ENCODE results near the gene EDNRA.

EDNRA gene

DNA sequence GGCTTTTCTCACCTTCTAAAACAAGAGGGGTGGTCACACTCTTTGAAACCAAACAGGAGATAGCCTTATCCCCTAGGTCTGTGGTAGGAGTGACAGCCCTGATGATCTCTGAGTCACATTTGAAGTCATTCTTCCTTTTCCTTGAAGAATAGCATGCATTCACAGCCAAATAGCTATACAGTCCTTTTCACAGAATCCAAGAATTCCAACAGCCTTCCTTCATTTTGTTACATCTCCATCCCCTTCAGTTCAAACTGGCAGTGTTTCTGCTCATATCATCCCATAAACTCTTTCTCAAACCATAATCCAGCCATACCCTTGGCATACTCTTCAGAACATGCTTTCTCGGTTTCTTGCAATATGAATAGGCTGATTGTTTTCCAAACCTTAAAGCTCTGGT is 103.0 kb downstream of the EDNRA start:
- peaks cover 11% of the 10 kb centered on the region for H3K9me3 ChIP-seq (ENCODE audit: severe bottlenecking)
- TF ChIP-seq, protein P1, sequence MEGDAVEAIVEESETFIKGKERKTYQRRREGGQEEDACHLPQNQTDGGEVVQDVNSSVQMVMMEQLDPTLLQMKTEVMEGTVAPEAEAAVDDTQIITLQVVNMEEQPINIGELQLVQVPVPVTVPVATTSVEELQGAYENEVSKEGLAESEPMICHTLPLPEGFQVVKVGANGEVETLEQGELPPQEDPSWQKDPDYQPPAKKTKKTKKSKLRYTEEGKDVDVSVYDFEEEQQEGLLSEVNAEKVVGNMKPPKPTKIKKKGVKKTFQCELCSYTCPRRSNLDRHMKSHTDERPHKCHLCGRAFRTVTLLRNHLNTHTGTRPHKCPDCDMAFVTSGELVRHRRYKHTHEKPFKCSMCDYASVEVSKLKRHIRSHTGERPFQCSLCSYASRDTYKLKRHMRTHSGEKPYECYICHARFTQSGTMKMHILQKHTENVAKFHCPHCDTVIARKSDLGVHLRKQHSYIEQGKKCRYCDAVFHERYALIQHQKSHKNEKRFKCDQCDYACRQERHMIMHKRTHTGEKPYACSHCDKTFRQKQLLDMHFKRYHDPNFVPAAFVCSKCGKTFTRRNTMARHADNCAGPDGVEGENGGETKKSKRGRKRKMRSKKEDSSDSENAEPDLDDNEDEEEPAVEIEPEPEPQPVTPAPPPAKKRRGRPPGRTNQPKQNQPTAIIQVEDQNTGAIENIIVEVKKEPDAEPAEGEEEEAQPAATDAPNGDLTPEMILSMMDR (IDR thresholded peaks at IDR 0.05; ENCODE audit: low read depth, low read length), result no peak
- H3K36me3 ChIP-seq, result no peaks in the 10 kb centered on the region
- no peak for DNase-seq
- H3K27me3 ChIP-seq (ENCODE audit: insufficient read depth, low read depth, severe bottlenecking), result no peaks in the 10 kb centered on the region
- H3K27ac ChIP-seq, result no peak overlapping the region
- no peak overlapping the region for H3K4me3 ChIP-seq (ENCODE audit: low read depth, low read length)

DNA sequence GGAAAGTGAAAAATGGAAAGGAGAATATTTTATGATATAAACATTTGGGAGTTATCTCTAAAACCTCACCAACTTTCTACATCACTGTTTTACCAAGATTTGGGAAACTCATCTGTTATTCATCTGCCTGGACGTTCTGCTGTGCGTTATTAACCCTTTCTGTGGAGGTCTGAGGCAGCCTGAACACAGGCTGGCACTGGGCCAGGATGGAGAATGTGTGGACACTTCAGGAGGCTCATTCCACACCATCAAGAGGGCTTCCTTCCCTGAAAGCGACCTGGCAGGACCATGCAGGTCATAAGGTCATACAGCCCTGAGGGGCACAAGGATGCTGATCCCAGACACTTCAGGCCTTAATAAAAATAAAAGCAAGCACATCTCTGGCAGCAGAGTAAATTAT is 105.1 kb downstream of the EDNRA start:
- H3K4me3 ChIP-seq (ENCODE audit: low read depth, low read length), result no peak overlapping the region
- no peaks in the 10 kb centered on the region for H3K27me3 ChIP-seq (ENCODE audit: insufficient read depth, low read depth, severe bottlenecking)
- TF ChIP-seq, protein P1 (IDR thresholded peaks at IDR 0.05; ENCODE audit: low read depth, low read length), result no peak
- H3K27ac ChIP-seq, result no peak overlapping the region
- no peaks in the 10 kb centered on the region for H3K36me3 ChIP-seq
- no peak for DNase-seq
- H3K9me3 ChIP-seq (ENCODE audit: severe bottlenecking), result peaks cover 11% of the 10 kb centered on the region

DNA sequence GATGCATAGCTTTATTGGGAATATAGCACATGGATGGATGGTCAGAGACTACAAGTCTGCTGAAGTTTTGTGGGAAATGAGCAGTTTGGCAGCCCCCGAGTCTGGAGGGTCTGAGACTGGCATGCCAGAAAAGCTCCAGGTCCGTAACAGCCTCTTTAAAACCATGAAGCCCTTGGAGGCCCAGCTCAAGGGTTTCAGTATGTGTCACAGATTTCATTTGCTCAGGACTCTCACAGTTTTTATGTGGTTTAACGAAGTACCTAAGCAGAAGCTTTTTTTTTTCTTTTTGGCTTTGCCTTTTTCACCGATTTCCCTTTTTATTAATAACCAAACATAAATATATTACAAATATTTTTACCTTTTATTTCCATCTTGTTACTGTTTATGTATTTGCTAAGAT is 105.7 kb downstream of the EDNRA start:
- Histone ChIP-seq H3K27me3 (ENCODE audit: insufficient read depth, low read depth, severe bottlenecking) (no peaks in the 10 kb centered on the region), H3K36me3 (no peaks in the 10 kb centered on the region), H3K27ac (no peak overlapping the region), H3K9me3 (ENCODE audit: severe bottlenecking) (peaks cover 11% of the 10 kb centered on the region), H3K4me3 (ENCODE audit: low read depth, low read length) (no peak overlapping the region)
- TF ChIP-seq, protein P1 (IDR thresholded peaks at IDR 0.05; ENCODE audit: low read depth, low read length), result no peak
- DNase-seq, result no peak

DNA sequence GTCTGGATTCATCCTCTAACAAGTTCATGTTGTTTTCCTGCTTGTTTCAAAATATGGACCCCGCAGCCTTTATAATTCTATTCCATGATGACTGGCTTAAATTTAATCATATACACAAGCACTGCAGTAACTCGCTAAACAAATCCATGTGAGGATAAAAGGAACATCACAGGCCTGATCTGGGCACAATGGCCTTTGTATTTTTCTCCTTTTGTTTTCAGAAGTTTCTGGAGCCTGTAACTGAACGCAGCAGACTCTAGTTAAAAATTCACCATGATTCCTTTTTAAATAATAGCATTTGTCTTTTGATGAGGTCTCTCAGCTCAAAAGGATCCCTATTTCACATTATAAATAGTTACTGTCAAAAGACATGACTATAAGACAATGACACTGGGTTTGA is 106.1 kb downstream of the EDNRA start:
- peaks cover 9% of the 10 kb centered on the region for H3K9me3 ChIP-seq (ENCODE audit: severe bottlenecking)
- DNase-seq, result no peak
- H3K4me3 ChIP-seq (ENCODE audit: low read depth, low read length), result no peak overlapping the region
- H3K27ac ChIP-seq, result no peak overlapping the region
- H3K27me3 ChIP-seq (ENCODE audit: insufficient read depth, low read depth, severe bottlenecking), result no peaks in the 10 kb centered on the region
- H3K36me3 ChIP-seq, result no peaks in the 10 kb centered on the region
- TF ChIP-seq, protein P1 (IDR thresholded peaks at IDR 0.05; ENCODE audit: low read depth, low read length), result no peak

DNA sequence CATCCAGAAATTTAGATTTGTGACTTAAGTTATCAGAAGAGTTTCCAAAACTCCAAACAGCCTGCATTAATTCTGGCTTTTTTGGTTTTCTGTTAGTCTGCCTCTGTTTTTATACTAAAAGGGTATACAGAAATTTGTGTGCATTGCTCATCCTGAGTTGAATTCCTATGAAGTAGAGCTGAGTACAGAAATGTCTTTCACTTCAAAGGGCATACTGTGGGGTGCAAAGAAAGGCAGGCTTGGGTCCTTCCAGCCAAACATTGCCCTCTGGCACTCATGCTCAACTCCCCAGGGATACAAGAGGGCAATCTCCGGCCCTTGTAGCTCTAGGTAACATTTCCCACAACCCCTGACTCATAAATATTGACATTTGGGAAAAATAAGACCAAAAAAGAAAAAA is 108.7 kb downstream of the EDNRA start:
- DNase-seq, result no peak
- Histone ChIP-seq H3K27ac (no peak overlapping the region), H3K27me3 (ENCODE audit: insufficient read depth, low read depth, severe bottlenecking) (no peaks in the 10 kb centered on the region), H3K4me3 (ENCODE audit: low read depth, low read length) (no peak overlapping the region), H3K36me3 (no peaks in the 10 kb centered on the region), H3K9me3 (ENCODE audit: severe bottlenecking) (peaks cover 2% of the 10 kb centered on the region)
- TF ChIP-seq, protein P1 (IDR thresholded peaks at IDR 0.05; ENCODE audit: low read depth, low read length), result no peak

DNA sequence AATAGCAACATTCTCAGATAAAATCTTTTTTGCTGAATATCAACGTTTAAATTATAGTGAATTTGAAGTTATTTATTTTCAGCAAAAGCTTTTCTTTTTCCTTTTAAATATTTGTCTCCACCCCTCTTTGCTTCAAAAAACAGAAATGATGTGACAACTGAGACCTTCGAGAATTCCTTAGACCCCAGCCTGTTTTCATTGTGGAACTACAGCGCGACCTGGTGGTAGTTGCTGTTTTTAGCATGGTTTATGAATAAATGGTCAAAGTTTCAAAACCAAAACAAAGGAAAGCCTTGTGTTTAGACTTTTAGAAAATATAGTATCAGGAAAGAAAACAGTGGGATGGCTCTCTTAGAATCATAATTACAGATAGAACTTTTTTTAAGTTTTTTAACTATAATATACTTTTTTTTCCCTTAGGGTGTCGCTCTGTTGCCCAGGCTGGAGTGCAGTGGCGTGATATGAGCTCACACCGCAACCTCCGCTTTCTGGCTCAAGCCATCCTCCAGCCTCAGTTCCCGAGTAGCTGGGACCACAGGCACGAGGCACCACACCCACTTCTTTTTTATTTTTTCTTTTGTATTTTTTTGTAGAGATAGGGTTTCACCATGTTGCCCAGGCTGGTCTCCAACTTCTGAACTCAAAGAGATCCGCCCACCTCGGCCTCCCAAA is 109.5 kb downstream of the EDNRA start:
- DNase-seq, result peak; percentile 73
- no peaks in the 10 kb centered on the region for H3K9me3 ChIP-seq (ENCODE audit: severe bottlenecking)
- H3K27me3 ChIP-seq (ENCODE audit: insufficient read depth, low read depth, severe bottlenecking), result no peaks in the 10 kb centered on the region
- TF ChIP-seq, protein P1 (IDR thresholded peaks at IDR 0.05; ENCODE audit: low read depth, low read length), result peak; percentile 68
- no peak overlapping the region for H3K27ac ChIP-seq
- no peaks in the 10 kb centered on the region for H3K36me3 ChIP-seq
- no peak overlapping the region for H3K4me3 ChIP-seq (ENCODE audit: low read depth, low read length)

Data from WERI-Rb-1 (cell line).